GM12801 (cell line): Measurements from ENCODE around the gene OASL.

Experiments used
- TF ChIP-seq, protein P1 (sequence below): IDR thresholded peaks from one replicate; pipeline ENCODE4 v1.5.1; 2011; ENCODE audit warnings: control low read depth; ENCODE audit not compliant: insufficient read length; ENCODE audit errors: extremely low read depth

OASL gene

DNA sequence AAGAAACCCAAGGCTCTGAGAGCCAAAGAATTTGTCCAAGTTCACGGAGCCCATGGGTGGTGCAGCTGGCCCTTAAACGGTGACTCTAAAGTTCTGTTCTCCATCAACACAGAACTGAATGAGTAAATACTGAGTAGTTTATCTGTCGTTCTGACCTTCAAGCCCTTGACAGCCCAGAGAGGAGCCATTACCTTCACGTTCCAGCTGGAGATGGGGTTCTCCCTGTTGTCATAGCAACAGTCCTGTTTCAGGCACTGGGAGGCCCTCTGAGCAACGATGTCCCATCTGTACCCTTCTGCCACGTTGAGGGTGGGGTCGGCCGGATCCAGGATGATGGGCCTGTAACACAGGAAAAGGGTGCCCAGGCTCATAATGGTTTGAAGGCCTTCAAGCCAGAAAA, 15.2 kb downstream of the OASL start:
- TF ChIP-seq, protein P1, sequence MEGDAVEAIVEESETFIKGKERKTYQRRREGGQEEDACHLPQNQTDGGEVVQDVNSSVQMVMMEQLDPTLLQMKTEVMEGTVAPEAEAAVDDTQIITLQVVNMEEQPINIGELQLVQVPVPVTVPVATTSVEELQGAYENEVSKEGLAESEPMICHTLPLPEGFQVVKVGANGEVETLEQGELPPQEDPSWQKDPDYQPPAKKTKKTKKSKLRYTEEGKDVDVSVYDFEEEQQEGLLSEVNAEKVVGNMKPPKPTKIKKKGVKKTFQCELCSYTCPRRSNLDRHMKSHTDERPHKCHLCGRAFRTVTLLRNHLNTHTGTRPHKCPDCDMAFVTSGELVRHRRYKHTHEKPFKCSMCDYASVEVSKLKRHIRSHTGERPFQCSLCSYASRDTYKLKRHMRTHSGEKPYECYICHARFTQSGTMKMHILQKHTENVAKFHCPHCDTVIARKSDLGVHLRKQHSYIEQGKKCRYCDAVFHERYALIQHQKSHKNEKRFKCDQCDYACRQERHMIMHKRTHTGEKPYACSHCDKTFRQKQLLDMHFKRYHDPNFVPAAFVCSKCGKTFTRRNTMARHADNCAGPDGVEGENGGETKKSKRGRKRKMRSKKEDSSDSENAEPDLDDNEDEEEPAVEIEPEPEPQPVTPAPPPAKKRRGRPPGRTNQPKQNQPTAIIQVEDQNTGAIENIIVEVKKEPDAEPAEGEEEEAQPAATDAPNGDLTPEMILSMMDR = no peak

DNA sequence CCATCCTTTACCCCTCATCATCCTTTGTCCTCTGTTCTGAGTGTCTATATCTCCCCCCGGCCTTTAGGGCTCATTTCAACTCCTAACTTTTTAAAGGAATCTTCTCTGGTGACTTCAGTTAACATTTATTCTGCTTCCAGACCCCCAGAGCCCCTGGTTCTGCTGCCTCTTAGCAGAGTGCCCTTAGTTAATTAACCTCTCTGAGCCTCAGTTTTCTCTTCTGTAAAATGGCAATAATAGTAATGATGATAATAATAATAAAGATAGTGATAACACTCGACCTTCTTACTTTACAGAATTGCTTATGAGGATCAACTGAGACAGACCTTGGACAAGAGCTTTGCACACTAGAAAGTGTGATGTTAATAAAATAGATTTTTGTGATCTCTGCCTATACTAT, 16.3 kb downstream of the OASL start:
- TF ChIP-seq, protein P1 = no peak

DNA sequence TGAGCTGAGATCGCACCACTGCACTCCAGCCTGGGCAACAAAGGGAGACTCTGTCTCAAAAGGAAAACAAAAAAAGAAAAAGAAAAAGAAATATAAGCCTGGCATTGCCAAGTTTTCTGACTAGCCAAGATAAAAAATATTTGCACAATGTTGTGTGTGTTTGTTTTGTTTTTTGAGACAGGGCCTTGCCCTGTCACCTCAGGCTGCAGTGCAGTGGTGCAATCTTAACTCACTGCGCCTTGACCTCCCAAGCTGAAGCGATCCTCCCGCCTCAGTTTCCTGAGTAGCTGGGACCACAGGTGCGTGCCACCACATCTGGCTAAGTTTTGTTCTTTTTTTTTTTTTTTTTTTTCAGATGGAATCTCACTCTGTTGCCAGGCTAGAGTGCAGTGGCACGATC, 17.3 kb downstream of the OASL start:
- TF ChIP-seq, protein P1 = no peak

DNA sequence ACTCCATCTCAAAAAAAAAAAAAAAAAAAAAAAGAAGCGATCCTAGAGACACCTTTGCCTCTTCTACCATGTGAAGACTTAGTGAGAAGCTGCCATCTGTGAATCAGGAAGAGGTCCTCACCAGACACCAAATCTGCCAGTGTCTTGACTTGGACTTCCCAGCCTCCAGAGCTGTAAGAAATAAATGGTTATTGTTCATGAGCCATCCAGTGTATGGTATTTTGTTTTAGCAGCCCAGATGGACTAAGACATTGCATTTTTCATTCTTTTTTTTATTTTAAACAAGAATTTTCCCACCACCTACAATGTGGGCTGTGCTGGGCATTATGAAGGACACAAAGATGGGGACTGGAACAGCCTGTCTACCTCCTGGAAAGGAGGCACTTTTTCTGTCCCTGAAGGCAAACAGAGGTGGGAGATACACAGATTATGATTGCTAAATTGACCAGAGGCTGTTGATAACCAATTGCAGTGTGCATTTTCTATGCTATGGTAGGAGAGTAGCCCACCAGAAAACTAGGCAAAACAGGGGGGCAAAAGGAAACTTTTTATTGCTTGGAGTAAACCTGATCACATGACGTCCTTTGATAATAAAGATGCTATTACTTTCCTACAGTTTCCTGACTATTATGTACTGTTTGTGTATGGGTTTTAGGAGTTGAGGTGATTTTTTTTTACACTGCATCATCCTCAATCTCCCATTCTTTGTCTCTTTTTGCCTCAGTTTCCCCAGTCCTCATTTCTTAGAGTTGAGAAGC, 20.0 kb downstream of the OASL start:
- TF ChIP-seq, protein P1 = no peak

DNA sequence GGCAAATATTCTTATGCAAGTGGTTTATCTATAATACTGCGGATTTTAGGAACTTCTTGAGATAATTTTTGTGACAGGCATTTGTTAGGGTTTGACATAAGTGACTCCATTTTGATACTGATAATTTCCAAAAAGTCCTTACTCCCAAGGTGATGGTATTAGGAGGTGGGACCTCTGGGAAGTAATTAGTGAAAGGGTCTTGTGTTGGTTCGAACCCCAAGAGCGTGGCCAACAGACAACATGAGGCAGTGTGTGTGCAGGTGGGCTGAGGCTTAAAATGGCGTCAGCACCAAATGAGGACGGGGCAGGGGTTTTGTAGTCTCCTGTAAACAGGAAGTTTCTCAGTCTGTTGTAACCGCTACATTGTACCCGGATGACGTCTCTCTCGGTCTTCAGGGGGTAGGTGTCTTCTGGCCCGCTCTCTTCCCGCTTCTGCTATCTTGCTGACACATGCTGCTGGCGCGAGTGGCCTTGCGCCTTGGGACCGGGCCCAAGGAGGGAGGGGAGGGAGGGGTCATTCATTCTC, 21.0 kb downstream of the OASL start:
- TF ChIP-seq, protein P1 = no peak

DNA sequence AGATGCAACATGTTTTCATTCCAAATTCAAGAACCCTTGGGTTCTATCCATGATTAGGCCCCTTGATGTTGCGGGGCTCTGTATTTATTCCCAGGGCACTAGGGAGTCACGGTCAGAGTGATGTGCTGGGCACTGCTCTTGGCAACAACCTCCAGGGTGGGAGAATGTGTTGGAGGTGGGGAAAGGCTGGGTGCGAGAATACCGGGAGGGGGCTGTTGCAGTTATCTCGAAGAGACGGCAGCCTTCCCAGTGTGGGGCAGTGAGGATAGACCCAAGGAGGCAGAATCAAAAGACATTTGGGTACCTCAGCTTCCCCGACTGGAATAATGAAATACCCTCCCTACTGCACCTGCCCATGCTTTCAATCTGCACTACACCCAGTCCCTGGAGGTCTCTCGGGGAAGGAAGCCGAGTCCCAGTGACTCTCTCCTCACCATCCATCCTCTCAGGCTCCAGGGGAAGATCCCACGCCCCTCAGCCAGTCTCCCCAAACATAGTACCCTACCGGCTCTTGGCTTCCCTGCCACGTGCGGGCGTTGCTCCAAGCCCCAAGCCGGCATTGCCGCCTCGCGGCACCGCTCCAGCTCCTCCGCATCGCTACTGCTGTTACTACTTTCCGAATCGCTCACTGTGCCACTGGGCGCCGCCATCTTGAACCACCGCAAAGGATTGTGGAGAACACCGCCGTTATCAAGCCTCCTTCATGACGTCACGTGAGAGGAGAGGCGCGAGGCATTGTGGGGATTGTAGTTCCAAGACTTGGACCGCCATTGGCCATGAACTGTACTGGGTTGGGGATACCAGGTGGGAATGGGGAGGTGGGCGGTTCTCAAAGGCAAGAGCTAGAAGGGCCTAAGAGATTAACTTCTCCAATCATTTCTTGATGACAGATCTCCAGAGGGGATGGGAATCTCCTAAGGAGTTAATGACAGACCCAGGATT, 22.9 kb downstream of the OASL start, which contains the start of gene C12orf43:
TSS of gene C12orf43 (minus strand) at position 663 of the 942 bp plus-strand sequence. CDS start at position 650, 13 bp downstream.
- TF ChIP-seq, protein P1 = no peak

DNA sequence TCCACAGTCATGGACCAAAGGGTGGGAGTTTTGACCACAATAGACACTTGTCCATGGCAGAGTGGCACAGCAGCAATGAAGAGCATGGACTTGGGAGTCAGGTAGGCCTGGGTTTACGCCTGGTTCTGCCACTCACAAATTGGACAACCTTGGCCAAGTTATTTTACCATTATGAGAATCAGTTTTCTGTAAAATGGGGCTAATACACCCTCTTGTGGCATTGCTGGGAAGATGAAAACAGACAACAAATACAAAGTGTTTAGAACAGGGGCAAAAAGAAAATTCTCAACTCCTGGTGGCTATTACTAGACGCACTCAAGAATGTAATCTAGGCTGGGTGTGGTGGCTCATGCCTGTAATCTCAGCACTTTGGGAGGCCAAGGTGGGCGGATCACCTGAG, 25.3 kb downstream of the OASL start:
- TF ChIP-seq, protein P1 = no peak
